Nephron (organoid): ENCODE data around the gene C2CD3.

Source experiments
- H3K27ac Mint-ChIP-seq, 3 experiments: 2 replicates each; pipeline ENCODE4 v1.8.0; 2020; ENCODE audit warnings: mixed read lengths in 3 of 3, mild to moderate bottlenecking in 2 of 3, moderate library complexity in 1 of 3
- H3K27me3 Mint-ChIP-seq: 2 replicates; pipeline ENCODE4 v1.8.0; 2021; ENCODE audit warnings: low read depth, mild to moderate bottlenecking, moderate library complexity, mixed read lengths
- H3K36me3 Mint-ChIP-seq: 2 replicates; pipeline ENCODE4 v1.8.0; 2020; ENCODE audit warnings: low read depth, mixed read lengths
- H3K4me1 Mint-ChIP-seq: 2 replicates; pipeline ENCODE4 v1.8.0; 2020; ENCODE audit warnings: mixed read lengths
- H3K4me3 Mint-ChIP-seq, 3 experiments: 2 replicates each; pipeline ENCODE4 v1.8.0; 2020; ENCODE audit warnings: mild to moderate bottlenecking in 3 of 3, mixed read lengths in 3 of 3, moderate library complexity in 2 of 3
- H3K9me3 Mint-ChIP-seq: 2 replicates; pipeline ENCODE4 v1.8.0; 2020; ENCODE audit warnings: mixed read lengths
- CTCF ChIP-seq, 3 experiments: fragments of 200-600 bp; sonication (generic); IDR thresholded peaks; one replicate each; pipeline ENCODE4 v1.5.0; 2021; ENCODE audit warnings: antibody characterized with exemption in 3 of 3; ENCODE audit not compliant: unreplicated experiment in 3 of 3

The C2CD3 gene

GRCh38 chr11:74116719-74117118, 54.1 kb downstream of the C2CD3 start:
- H3K27ac Mint-ChIP-seq = no peak overlapping the region
- H3K27me3 Mint-ChIP-seq = no peaks in the 10 kb centered on the region
- H3K4me1 Mint-ChIP-seq = no peaks in the 10 kb centered on the region
- H3K36me3 Mint-ChIP-seq = peaks cover 76% of the 10 kb centered on the region
- TF ChIP-seq CTCF (IDR thresholded peaks at IDR 0.05; ENCODE audit: unreplicated experiment in 3 of 3) = no peak
- H3K4me3 Mint-ChIP-seq = no peak overlapping the region
- H3K9me3 Mint-ChIP-seq = peaks cover 25% of the 10 kb centered on the region

GRCh38 chr11:74112877-74113276, 57.9 kb downstream of the C2CD3 start:
- H3K4me1 Mint-ChIP-seq = no peaks in the 10 kb centered on the region
- peaks cover 77% of the 10 kb centered on the region for H3K36me3 Mint-ChIP-seq
- TF ChIP-seq CTCF (IDR thresholded peaks at IDR 0.05; ENCODE audit: unreplicated experiment in 3 of 3) = no peak
- H3K9me3 Mint-ChIP-seq = peaks cover 25% of the 10 kb centered on the region
- no peak overlapping the region for H3K4me3 Mint-ChIP-seq
- no peak overlapping the region for H3K27ac Mint-ChIP-seq
- H3K27me3 Mint-ChIP-seq = no peaks in the 10 kb centered on the region

GRCh38 chr11:74106124-74106523, 64.7 kb downstream of the C2CD3 start:
- no peaks in the 10 kb centered on the region for H3K9me3 Mint-ChIP-seq
- H3K27me3 Mint-ChIP-seq = no peaks in the 10 kb centered on the region
- no peak overlapping the region for H3K4me3 Mint-ChIP-seq
- no peak overlapping the region for H3K27ac Mint-ChIP-seq
- peaks cover 64% of the 10 kb centered on the region for H3K36me3 Mint-ChIP-seq
- H3K4me1 Mint-ChIP-seq = no peaks in the 10 kb centered on the region
- TF ChIP-seq CTCF (IDR thresholded peaks at IDR 0.05; ENCODE audit: unreplicated experiment in 3 of 3) = no peak

- TF ChIP-seq CTCF (IDR thresholded peaks at IDR 0.05; ENCODE audit: unreplicated experiment in 3 of 3) = no peak
- Mint-ChIP-seq H3K4me1 (no peaks in the 10 kb centered on the region), H3K36me3 (peaks cover 67% of the 10 kb centered on the region), H3K27me3 (no peaks in the 10 kb centered on the region), H3K9me3 (no peaks in the 10 kb centered on the region), H3K27ac (no peak overlapping the region), H3K4me3 (no peak overlapping the region)
Observed at GRCh38 chr11:74102321-74102720, 68.5 kb downstream of the C2CD3 start.

- H3K9me3 Mint-ChIP-seq = no peaks in the 10 kb centered on the region
- peaks cover 68% of the 10 kb centered on the region for H3K36me3 Mint-ChIP-seq
- no peak for TF ChIP-seq CTCF (IDR thresholded peaks at IDR 0.05; ENCODE audit: unreplicated experiment in 3 of 3)
- H3K4me3 Mint-ChIP-seq = no peak overlapping the region
- no peaks in the 10 kb centered on the region for H3K4me1 Mint-ChIP-seq
- H3K27me3 Mint-ChIP-seq = no peaks in the 10 kb centered on the region
- no peak overlapping the region for H3K27ac Mint-ChIP-seq
Observed at GRCh38 chr11:74100735-74101134, 70.1 kb downstream of the C2CD3 start.

- no peak overlapping the region for H3K4me3 Mint-ChIP-seq
- no peaks in the 10 kb centered on the region for H3K4me1 Mint-ChIP-seq
- no peaks in the 10 kb centered on the region for H3K27me3 Mint-ChIP-seq
- H3K36me3 Mint-ChIP-seq = peaks cover 65% of the 10 kb centered on the region
- no peaks in the 10 kb centered on the region for H3K9me3 Mint-ChIP-seq
- no peak overlapping the region for H3K27ac Mint-ChIP-seq
- no peak for TF ChIP-seq CTCF (IDR thresholded peaks at IDR 0.05; ENCODE audit: unreplicated experiment in 3 of 3)
Observed at GRCh38 chr11:74100231-74100630, 70.6 kb downstream of the C2CD3 start.
